Activated T-helper 1 cell treated with anti-CD3 and anti-CD28 coated beads, Interleukin-12 subunit alpha, Interleukin-12 subunit beta, Interleukin-2, Interleukin-4 antibody, amounts not matched to agents 30 ng/mL and 10 ng/mL and 1 ng/mL, durations not matched to agents 14 hours and 24 hours and 36 hours (primary cell): ENCODE results near the gene CDCA8. TPM values are rescaled to one million over a fixed set of nuclear protein-coding genes. Genes with fewer than 3 reads are reported as not detected.

Experiments
- total RNA-seq: library from RNA; stranded (reverse); gene quantifications from 2 replicates; pipeline ENCODE4 v1.2.3, GENCODE V29; 2022

The CDCA8 gene
- total RNA-seq, 1 donor from 2014 or later = 33.5 TPM

Other genes starting within 250 kb of the CDCA8 start
- gene ZC3H12A, start 217.9 kb upstream of the CDCA8 start, total RNA-seq = 40.4 and 44.0 TPM in 2 replicates
- 102 and 103 TPM in 2 replicates for gene MEAF6, start 177.8 kb upstream of the CDCA8 start, total RNA-seq
- gene SNIP1, start 138.2 kb upstream of the CDCA8 start, total RNA-seq = 28.1 and 30.2 TPM in 2 replicates
- not detected in 2 replicates for gene DNALI1, start 135.6 kb upstream of the CDCA8 start, total RNA-seq
- 108 and 113 TPM in 2 replicates for gene GNL2, start 96.6 kb upstream of the CDCA8 start, total RNA-seq
- gene RSPO1, start 57.6 kb upstream of the CDCA8 start, total RNA-seq = not detected in 2 replicates
- 0.05 and 0.27 TPM in 2 replicates for gene EPHA10, start 72.6 kb downstream of the CDCA8 start, total RNA-seq
- gene MANEAL, start 101.3 kb downstream of the CDCA8 start, total RNA-seq = 3.6 and 4.0 TPM in 2 replicates
- 30.7 and 33.3 TPM in 2 replicates for gene C1orf122, start 115.3 kb downstream of the CDCA8 start, total RNA-seq
- gene YRDC, start 115.7 kb downstream of the CDCA8 start, total RNA-seq = 73.9 and 77.6 TPM in 2 replicates
- 31.7 and 35.3 TPM in 2 replicates for gene MTF1, start 167.1 kb downstream of the CDCA8 start, total RNA-seq